IMR-90 (cell line): ENCODE data around the gene ARHGEF17.

Experiments used
- BHLHE40 ChIP-seq: fragments of 150-350 bp; IDR thresholded peaks from 2 replicates; pipeline ENCODE4 v1.6.1; 2016; ENCODE audit warnings: mild to moderate bottlenecking, low read depth, low read length
- CEBPB ChIP-seq: IDR thresholded peaks from 2 replicates; pipeline ENCODE4 v1.6.1; 2012; ENCODE audit warnings: low read depth, low read length, improper control_type of control experiment
- MXI1 ChIP-seq: IDR thresholded peaks from 2 replicates; pipeline ENCODE4 v1.6.1; 2012; ENCODE audit warnings: low read depth, mild to moderate bottlenecking, low read length, moderate library complexity, borderline replicate concordance
- NFE2L2 ChIP-seq: fragments of 150-350 bp; IDR thresholded peaks from 2 replicates; pipeline ENCODE4 v1.6.1; 2016; ENCODE audit warnings: low read depth, mild to moderate bottlenecking, low read length
- POLR2A ChIP-seq: IDR thresholded peaks from 2 replicates; pipeline ENCODE4 v1.6.1; 2012; ENCODE audit warnings: mild to moderate bottlenecking, low read depth, low read length
- RAD21 ChIP-seq: IDR thresholded peaks from 2 replicates; pipeline ENCODE4 v1.6.1; 2012; ENCODE audit warnings: low read length, improper control_type of control experiment
- RFX5 ChIP-seq: IDR thresholded peaks from 2 replicates; pipeline ENCODE4 v1.8.0; 2012; ENCODE audit warnings: low read depth, mild to moderate bottlenecking, low read length, moderate library complexity
- TF ChIP-seq, protein P1 (sequence below): conservative IDR thresholded peaks from 2 replicates; pipeline ENCODE4 v1.5.1; 2012; ENCODE audit warnings: mild to moderate bottlenecking, low read depth, low read length, improper control_type of control experiment
- TF ChIP-seq, protein P2 (sequence below): fragments of 150-350 bp; IDR thresholded peaks from 2 replicates; pipeline ENCODE4 v1.6.1; 2017; ENCODE audit warnings: mild to moderate bottlenecking, antibody characterized with exemption, low read length, low read depth
- TF ChIP-seq, protein P3 (sequence below): fragments of 150-350 bp; IDR thresholded peaks from 2 replicates; pipeline ENCODE4 v1.6.1; 2016; ENCODE audit warnings: low read depth, mild to moderate bottlenecking, low read length, moderate library complexity, borderline replicate concordance

DNA sequence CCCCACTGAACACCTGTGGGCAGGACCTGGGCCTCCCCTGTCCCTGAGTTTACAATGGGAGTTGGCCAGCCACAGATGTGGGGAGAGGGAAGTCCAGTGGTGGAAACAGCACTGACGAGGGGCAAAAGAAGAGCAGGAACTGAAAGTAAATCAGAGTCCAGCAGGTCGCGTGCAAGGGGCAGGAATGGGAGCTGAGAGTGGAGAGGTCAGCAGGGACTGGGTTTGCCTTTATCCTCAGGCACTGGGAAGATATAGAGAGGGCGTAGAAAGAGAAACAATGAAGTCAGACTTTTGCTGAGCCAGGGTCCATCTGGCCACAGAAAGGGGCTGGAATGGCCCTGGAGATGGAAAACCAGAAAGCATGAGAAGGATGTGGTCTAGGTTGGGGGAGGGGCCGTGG, 27.4 kb upstream of the ARHGEF17 start:
- TF ChIP-seq, protein P1, sequence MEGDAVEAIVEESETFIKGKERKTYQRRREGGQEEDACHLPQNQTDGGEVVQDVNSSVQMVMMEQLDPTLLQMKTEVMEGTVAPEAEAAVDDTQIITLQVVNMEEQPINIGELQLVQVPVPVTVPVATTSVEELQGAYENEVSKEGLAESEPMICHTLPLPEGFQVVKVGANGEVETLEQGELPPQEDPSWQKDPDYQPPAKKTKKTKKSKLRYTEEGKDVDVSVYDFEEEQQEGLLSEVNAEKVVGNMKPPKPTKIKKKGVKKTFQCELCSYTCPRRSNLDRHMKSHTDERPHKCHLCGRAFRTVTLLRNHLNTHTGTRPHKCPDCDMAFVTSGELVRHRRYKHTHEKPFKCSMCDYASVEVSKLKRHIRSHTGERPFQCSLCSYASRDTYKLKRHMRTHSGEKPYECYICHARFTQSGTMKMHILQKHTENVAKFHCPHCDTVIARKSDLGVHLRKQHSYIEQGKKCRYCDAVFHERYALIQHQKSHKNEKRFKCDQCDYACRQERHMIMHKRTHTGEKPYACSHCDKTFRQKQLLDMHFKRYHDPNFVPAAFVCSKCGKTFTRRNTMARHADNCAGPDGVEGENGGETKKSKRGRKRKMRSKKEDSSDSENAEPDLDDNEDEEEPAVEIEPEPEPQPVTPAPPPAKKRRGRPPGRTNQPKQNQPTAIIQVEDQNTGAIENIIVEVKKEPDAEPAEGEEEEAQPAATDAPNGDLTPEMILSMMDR = no peak
- no peak for TF ChIP-seq POLR2A
- TF ChIP-seq, protein P2, sequence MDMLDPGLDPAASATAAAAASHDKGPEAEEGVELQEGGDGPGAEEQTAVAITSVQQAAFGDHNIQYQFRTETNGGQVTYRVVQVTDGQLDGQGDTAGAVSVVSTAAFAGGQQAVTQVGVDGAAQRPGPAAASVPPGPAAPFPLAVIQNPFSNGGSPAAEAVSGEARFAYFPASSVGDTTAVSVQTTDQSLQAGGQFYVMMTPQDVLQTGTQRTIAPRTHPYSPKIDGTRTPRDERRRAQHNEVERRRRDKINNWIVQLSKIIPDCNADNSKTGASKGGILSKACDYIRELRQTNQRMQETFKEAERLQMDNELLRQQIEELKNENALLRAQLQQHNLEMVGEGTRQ = no peak
- TF ChIP-seq BHLHE40 = no peak
- no peak for TF ChIP-seq RAD21
- TF ChIP-seq NFE2L2 = no peak
- TF ChIP-seq, protein P3, sequence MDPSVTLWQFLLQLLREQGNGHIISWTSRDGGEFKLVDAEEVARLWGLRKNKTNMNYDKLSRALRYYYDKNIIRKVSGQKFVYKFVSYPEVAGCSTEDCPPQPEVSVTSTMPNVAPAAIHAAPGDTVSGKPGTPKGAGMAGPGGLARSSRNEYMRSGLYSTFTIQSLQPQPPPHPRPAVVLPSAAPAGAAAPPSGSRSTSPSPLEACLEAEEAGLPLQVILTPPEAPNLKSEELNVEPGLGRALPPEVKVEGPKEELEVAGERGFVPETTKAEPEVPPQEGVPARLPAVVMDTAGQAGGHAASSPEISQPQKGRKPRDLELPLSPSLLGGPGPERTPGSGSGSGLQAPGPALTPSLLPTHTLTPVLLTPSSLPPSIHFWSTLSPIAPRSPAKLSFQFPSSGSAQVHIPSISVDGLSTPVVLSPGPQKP = no peak
- no peak for TF ChIP-seq MXI1
- TF ChIP-seq CEBPB = no peak
- no peak for TF ChIP-seq RFX5
